SU-DHL-6 (cell line): ENCODE measurements around the gene TCEAL7.

Source experiments
- CTCF ChIP-seq: fragments of 200-600 bp; sonication (generic); IDR thresholded peaks from one replicate; pipeline ENCODE4 v1.5.1; 2017; ENCODE audit warnings: antibody characterized with exemption, mild to moderate bottlenecking, low read length, moderate library complexity; ENCODE audit not compliant: insufficient read depth, poor library complexity, severe bottlenecking
- EZH2phosphoT487 ChIP-seq: fragments of 200-600 bp; sonication (generic), shearing (Covaris generic); conservative IDR thresholded peaks from 2 replicates; pipeline ENCODE4 v1.6.1; 2018; ENCODE audit warnings: mild to moderate bottlenecking, antibody characterized with exemption, low read length, moderate library complexity, mixed read lengths

- TF ChIP-seq CTCF (no peak), EZH2phosphoT487 (no peak)
Observed at GRCh38 chrX:103369479-103369878, 39.4 kb downstream of the TCEAL7 start.
